NCI-H82 treated with DMSO at 0.1 percent for 48 hours (cell line): ENCODE results near the gene SH3BP4.

Experiments used
- DNase-seq: peaks from one replicate; lab custom pipeline; 2025; ENCODE audit not compliant: unreplicated experiment; lab: John Stamatoyannopoulos, UW

Gene SH3BP4

DNA sequence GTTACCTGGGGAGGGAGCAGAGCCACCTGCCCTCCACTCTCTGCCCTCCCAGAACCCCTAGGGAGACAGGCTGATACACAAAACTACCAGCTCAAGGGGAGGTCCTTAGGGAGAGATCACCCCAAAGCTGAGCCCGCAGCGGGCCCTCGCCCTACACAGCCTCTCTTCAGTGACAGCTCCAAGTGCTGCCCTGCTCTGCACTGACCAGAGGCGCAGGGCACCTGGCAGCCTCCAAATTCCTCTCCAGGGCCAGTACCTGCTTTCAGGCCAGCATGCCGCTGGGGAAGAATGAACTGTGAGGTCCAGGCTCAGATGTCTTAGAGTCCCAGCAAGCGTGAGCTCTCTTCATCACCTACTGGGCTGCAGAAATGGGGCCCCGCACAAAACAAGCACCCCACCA is 11.3 kb upstream of the SH3BP4 start:
- DNase-seq, result no peak

GRCh38 chr2:234945339-234945873 is 6.4 kb upstream of the SH3BP4 start:
- no peak for DNase-seq

- DNase-seq, result no peak
Measured at GRCh38 chr2:234947556-234947955, 4.3 kb upstream of the SH3BP4 start.

DNA sequence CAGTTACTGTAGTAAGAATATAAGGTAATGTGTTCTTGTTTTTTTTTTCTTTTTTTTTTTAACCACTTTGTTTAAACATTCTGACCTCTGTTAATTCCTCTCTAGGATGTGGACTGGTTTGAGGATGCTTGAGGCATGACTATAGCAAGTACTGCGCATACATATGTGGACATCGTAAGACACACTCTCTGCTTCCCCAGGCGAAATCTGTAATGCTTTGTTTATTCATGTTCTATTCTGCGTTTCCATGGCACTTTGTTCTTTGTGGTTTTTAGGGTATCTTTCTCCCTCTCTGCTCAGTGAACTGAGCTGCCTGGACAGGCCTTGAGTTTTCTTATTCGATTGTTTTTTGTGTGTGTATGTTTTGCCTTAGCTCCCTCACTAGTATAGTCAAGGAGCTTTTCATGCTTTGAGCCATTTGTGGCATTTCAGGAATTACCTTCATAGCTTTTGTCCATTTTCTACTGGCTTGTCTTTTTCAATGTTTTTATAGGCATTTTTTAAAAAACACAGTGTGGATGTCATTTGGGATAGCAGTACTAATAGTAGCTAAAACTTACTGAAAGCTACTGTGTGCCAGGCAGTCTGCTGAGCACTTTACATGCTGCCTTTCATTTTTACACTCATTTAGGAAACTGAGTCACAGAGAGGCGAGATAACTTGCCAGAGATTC is 1.9 kb upstream of the SH3BP4 start:
- DNase-seq, result no peak

DNA sequence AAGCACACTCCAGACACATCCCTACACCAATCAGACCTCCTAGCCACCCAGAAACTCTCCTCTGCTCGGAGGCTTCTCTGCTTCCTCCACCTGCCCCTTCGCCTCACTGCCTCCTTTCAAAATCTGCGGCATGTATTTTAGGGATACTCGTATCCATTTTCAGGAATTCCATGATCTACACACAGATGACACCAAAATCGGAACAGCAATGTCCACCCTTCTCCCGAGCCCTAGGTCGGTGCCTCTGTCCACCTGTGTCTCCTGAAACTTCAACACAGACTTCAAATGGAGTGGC is 1.4 kb upstream of the SH3BP4 start:
- DNase-seq, result no peak

DNA sequence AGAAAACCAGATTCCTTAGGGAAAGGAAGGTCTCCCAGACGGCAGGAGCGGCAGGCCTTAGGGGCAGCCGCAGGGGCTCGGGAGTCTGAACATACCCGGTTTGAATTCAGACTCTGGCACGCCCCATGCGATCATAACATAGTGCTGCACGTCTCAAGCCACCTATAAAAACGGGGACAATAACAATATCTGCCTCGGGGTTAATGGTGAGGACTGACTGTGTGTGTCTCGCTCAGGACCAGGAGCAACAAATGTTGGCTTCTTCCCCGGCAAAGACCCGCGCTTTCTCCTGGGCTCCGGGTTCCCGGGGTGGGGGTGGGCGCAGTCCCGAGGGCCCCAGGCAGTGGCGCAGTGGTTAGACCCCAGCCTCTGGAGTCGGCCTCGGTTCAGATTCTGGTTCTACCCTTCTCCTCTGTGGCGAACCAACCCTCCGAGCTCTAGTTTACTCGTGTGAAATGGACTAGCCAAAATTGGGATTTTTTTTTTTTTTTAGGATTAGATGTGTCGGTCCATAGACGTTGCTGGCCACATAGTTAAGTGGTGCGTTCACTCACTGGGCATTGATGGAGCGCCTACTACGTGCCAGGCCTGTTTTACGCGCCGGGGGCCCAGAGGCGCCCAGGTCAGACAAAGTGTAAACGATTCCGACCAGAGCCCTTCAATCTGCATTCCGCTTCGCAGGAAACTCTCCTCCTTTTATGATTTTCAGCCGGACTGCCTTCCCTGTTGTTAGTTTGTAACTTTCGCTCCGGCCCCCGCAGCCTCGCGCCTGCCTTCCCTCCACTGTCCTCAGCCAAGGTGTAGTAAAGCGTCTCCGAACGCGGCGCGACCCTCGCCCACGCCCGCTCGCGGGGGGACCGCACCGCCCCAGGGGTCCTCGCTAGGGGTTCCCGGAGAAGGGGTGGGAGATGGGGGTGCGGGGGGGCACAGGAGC is 820 bp upstream of the SH3BP4 start:
- DNase-seq, result no peak

GRCh38 chr2:234952270-234953115 is 676 bp downstream of the SH3BP4 start:
- DNase-seq, result no peak

DNA sequence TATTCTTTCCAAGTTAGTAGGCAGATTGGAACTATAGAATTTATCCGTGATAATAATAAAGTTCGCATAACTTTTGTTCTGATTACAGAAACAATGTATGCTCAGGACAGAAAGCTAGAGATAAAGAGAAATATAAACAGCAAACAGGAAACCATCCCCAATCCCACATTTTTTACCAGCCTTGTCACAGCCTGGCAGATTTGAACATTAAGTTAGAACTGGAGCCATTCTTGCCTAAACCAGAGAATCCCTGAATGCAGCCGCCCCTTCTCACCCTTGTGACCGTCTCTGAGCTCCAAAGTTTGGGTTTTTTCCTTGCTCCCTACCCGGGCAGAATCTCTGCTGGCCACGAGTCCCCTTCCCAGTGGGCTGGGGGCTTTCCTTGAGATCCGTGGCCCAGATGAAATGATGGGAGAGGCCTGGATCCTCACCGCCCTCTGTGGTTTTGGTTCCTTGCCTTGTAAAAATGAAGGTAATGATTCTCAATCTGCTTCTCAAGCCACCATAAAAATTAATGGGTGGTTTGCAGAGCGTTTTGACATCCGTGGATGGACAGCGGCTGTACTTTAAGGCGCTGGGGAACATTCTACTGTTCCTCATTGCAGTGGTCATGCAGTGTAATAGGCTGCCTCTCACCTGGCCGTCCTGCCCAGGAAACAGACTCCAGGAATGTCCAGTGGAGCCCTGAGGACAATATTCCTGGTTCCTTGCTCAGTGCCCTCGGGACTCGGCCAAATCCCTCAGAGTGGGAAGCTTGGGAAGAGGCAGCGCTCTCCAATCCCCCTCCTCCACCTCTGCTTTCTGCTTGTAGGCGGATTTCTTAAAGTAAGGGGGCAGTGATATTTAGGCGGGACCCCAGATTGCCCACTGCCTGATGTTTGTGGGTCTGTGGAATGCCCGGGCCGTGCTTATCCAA is 1.6 kb downstream of the SH3BP4 start:
- peak; percentile 16 for DNase-seq

DNA sequence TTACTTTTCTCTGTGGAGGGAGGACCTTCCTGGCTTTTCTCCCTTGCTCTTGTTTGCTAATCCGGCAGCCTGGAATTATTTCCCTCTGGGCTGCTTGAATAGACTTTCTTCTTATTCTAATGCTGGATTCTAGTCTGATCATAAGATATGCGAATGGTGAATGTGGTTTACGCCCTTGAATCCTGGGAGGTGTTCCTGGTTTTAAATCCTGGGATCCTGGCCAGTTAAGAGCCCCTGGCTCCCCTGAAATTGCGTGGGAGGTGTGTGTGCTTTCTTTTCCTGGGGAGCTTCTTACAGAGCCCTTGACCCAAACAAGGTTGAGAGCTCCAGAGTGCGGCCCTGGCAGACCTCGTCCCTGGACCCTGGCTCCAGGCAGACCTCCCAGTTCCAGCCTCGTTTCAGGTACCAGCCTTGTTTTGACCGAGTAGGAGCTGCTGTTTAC is 2.8 kb downstream of the SH3BP4 start:
- DNase-seq, result no peak

- DNase-seq, result no peak
Measured at GRCh38 chr2:234955091-234955591, 3.3 kb downstream of the SH3BP4 start.

DNA sequence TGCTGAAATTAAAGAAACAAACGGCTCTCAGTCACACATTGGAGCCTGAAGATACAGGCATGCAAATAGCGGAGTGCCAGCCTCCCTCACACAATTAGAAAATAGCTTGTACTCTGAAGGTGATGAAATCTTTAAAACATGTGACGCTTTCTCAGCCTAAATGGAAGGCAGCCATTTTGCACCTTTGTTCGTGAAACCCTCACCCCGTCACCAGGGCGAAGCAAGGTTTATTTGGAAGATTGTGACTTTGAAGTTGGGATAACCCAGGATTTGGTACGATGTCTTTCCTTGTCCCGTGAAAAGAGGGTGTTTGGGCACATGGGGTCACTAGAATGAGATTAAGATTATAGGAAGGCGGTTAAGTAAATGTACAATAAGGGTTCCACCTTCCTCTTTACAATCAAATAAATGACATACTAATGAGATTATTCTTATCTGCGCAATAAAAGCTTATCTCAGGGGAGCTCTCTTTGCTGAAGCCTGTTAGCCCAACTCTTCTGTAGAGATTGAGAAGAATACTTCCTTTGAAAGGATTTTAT is 4.2 kb downstream of the SH3BP4 start:
- DNase-seq, result peak; percentile 67

- DNase-seq, result no peak
Measured at GRCh38 chr2:234957834-234958135, 6.0 kb downstream of the SH3BP4 start.

DNA sequence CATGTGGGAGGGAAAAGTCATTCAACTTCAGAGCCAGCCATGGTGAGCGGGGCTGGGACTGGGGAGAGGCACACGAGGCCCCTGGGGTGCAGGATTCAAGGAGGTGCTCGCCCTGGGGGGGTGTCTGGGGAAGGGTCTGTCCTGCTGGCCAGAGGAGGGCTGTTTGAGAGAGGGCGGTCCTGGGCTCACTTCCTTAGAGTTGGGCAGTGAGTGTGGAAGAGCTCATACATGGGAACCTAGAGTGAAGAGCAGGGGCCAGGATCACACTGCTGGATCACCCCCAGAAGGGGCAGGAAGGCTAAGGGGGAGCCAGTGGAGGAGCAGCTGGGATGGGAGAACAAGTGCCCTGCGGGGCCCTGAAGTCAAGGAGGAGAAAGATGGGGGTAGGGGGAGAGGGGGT is 6.5 kb downstream of the SH3BP4 start:
- no peak for DNase-seq

DNA sequence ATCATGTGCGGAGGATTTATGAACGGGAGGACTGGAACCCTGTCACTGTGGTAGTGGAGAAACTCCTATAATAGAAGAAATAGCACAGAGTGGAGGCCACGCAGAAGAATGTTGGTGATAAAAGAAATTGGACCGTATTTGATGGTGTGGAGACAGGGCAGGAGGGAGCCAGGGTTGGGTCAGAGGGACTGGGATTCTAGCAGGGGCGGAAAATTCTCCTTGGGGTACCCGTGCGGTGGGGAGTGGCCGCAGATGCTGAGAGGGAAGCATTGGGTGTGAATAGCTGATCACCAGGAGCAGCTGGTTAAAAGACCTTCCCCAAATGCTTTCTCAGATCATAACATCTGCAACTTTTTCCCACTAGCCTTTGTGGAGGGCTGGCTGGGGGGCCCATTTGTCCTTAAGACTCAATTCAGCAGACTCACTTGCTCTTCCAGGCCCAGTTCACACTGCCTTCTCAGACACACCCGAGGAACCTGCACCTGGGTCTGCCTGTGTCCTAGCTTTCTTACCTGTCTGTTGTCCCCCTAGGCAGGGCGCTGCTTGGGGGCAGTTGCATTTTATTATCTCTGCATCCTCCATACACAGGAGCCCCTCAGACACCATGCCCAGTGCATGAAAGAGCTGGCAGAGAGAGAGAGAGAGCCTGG is 7.1 kb downstream of the SH3BP4 start:
- no peak for DNase-seq

DNA sequence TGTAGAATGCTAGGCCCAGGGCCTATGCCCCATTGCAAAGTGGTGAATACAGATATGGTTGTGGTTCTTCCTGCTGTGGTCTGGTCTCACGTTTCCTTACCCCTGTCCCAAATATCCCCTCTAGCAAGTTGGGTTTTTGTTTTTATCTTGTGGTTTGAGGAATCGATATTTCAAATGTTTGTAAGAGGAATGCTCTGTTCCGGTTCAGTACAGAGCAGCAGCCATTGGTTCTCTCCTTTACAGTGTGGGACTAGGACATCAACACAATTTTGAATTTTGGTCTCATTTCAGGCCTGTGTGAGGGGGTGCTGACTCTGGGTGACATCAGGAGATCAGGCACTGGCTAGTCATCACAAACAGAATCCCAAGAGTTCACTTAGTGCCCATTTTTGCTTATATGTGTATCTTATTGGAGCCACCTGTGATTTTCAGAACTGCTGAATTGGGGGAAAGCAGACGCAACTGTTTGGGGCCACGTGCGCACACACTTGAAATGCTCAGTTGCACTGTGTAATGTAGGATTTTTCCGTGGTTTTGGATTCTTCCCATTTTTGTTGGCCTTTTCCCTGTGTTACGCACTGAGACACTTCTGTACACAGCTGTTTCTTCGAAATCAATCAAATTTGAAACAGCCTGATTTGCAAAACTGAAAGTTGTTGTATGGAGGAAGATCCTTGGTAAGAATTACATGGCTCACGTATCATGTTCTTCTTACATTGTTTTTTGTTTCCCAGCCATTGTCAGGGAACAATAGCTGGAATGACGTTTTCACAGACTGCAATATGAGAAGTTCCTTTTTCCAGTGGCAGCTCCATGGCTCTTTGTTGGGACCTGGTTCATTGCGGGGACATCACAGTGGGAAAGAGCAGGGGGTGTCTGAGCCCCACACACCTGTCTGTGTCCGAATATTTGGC is 8.6 kb downstream of the SH3BP4 start:
- DNase-seq, result no peak

DNA sequence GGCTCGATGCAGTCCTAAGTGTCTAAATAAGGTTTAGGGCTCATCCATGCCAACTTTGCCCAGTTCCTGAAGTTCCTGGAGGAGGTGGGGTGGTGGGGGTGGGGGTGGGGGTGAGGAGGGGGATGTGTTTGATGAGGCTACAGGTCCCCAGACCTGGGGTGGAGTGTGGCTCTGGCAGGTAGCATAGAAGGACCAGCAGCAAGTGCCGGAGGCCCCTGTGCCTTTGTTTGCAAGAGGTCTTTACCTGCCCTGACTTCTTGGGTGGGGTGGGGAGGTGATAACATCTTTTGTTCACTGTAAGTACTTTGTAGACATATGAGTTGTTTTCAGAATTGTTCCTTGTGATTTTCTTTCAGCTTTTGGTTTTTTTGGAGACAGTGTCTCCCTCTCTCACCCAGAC is 10.0 kb downstream of the SH3BP4 start:
- no peak for DNase-seq

- no peak for DNase-seq
Measured at GRCh38 chr2:234963773-234964615, 12.2 kb downstream of the SH3BP4 start.
